PC-3 (cell line): ENCODE data around the gene NDC1.

Experiments used
- CTCF ChIP-seq: fragments of 300-600 bp; sonication (generic); conservative IDR thresholded peaks from 2 replicates; pipeline ENCODE4 v1.5.1; 2017; ENCODE audit warnings: antibody characterized with exemption, low read depth, mild to moderate bottlenecking, low read length
- EZH2 ChIP-seq: fragments of 300-600 bp; sonication (generic); IDR thresholded peaks from one replicate; pipeline ENCODE4 v1.6.1; 2017; ENCODE audit warnings: antibody characterized with exemption, mild to moderate bottlenecking, low read length; ENCODE audit not compliant: unreplicated experiment
- EZH2phosphoT487 ChIP-seq: fragments of 300-600 bp; sonication (generic); IDR thresholded peaks from 2 replicates; pipeline ENCODE4 v1.6.1; 2018; ENCODE audit warnings: mild to moderate bottlenecking, antibody characterized with exemption, low read length, borderline replicate concordance

GRCh38 chr1:53735261-53735660, 102.8 kb downstream of the NDC1 start:
- TF ChIP-seq EZH2: no peak
- no peak for TF ChIP-seq CTCF
- TF ChIP-seq EZH2phosphoT487: no peak
